ENCODE results near the gene METTL25B.

METTL25B gene

GRCh38 chr1:156765666-156766065 is 37.4 kb downstream of the METTL25B start:
- peak overlapping the region; percentile 95 for H3K4me3 ChIP-seq (ENCODE audit: low read depth, low read length)
- CTCF ChIA-PET: interaction anchor here (0.7 to 9.6 kb wide), 8 partner anchors 9 to 126 kb away, joined by 3 to 69 read pairs (median 4); partner anchors contain the start of genes HDGF, ISG20L2 and METTL25B
- POLR2A ChIA-PET: interaction anchor here (2.2 kb wide), 1 partner anchor 14 kb away, joined by 17 read pairs; the partner anchor contains the start of gene HDGF
- DNase-seq (ENCODE audit: low read depth, low spot score): no peak
- no peak for TF ChIP-seq CTCF (IDR thresholded peaks at IDR 0.05; ENCODE audit: insufficient read depth, low read length, missing control alignments)

GRCh38 chr1:156766298-156767100 is 38.2 kb downstream of the METTL25B start:
- H3K4me3 ChIP-seq (ENCODE audit: low read depth, low read length): peak overlapping the region; percentile 95
- ChIA-PET CTCF (interaction anchor here (1.0 to 9.6 kb wide), 10 partner anchors 10 to 125 kb away, joined by 3 to 69 read pairs (median 4); partner anchors contain the start of genes HDGF, INSRR, ISG20L2 and METTL25B), POLR2A (interaction anchor here (0.7 to 2.2 kb wide), 8 partner anchors 10 to 94 kb away, joined by 3 to 21 read pairs (median 5); partner anchors contain the start of genes HDGF, ISG20L2, METTL25B and MRPL24)
- DNase-seq (ENCODE audit: low read depth, low spot score): no peak
- no peak for TF ChIP-seq CTCF (IDR thresholded peaks at IDR 0.05; ENCODE audit: insufficient read depth, low read length, missing control alignments)

- CTCF ChIA-PET: interaction anchor here (1.2 to 9.6 kb wide), 7 partner anchors 15 to 124 kb away, joined by 3 to 69 read pairs (median 10); partner anchors contain the start of genes HDGF, INSRR, ISG20L2 and METTL25B
- H3K4me3 ChIP-seq (ENCODE audit: low read depth, low read length): peak within 1 kb of the TSS; percentile 95
- DNase-seq (ENCODE audit: low read depth, low spot score): peak; percentile 99
- TF ChIP-seq CTCF (IDR thresholded peaks at IDR 0.05; ENCODE audit: insufficient read depth, low read length, missing control alignments): no peak
- POLR2A ChIA-PET: interaction anchor here (0.6 to 2.2 kb wide), 9 partner anchors 9 to 330 kb away, joined by 3 to 21 read pairs (median 5); partner anchors contain the start of genes HDGF, ISG20L2, METTL25B and MRPL24
These were observed 39.0 kb downstream of the METTL25B start, which contains the start of gene PRCC for GRCh38 chr1:156767101-156767878. Gene PRCC, plus strand, starts transcription at chr1:156767535. Its CDS starts 237 bp downstream, at chr1:156767772.

GRCh38 chr1:156767879-156768604 is 39.8 kb downstream of the METTL25B start:
- TF ChIP-seq CTCF (IDR thresholded peaks at IDR 0.05; ENCODE audit: insufficient read depth, low read length, missing control alignments): no peak
- DNase-seq (ENCODE audit: low read depth, low spot score): no peak
- CTCF ChIA-PET: interaction anchor here (0.9 to 9.6 kb wide), 7 partner anchors 16 to 108 kb away, joined by 3 to 69 read pairs (median 10); partner anchors contain the start of genes HDGF, INSRR, ISG20L2 and METTL25B
- H3K4me3 ChIP-seq (ENCODE audit: low read depth, low read length): peak overlapping the region; percentile 95
- POLR2A ChIA-PET: interaction anchor here (0.6 to 2.2 kb wide), 8 partner anchors 9 to 331 kb away, joined by 3 to 21 read pairs (median 5); partner anchors contain the start of genes HDGF, ISG20L2, METTL25B and MRPL24

GRCh38 chr1:156768610-156769295 is 40.5 kb downstream of the METTL25B start:
- ChIA-PET CTCF (interaction anchor here (0.8 to 9.6 kb wide), 7 partner anchors 21 to 109 kb away, joined by 3 to 69 read pairs (median 5); partner anchors contain the start of genes INSRR, ISG20L2, METTL25B and NTRK1), POLR2A (interaction anchor here (0.6 to 1.4 kb wide), 2 partner anchors 17 to 26 kb away, joined by 3 to 5 read pairs; partner anchors contain the start of gene HDGF)

More at GRCh38 chr1:156768610-156769295, 40.5 kb downstream of the METTL25B start:
- no peak for TF ChIP-seq CTCF (IDR thresholded peaks at IDR 0.05; ENCODE audit: insufficient read depth, low read length, missing control alignments)
- DNase-seq (ENCODE audit: low read depth, low spot score): no peak
- peak overlapping the region; percentile 95 for H3K4me3 ChIP-seq (ENCODE audit: low read depth, low read length)

All from AG04449 (cell line).